NCI-H82 (cell line): ENCODE measurements around the gene CNTN4.

ENCODE experiments used
- DNase-seq: peaks from one replicate; lab custom pipeline; 2025; lab: John Stamatoyannopoulos, UW

Gene CNTN4

DNA sequence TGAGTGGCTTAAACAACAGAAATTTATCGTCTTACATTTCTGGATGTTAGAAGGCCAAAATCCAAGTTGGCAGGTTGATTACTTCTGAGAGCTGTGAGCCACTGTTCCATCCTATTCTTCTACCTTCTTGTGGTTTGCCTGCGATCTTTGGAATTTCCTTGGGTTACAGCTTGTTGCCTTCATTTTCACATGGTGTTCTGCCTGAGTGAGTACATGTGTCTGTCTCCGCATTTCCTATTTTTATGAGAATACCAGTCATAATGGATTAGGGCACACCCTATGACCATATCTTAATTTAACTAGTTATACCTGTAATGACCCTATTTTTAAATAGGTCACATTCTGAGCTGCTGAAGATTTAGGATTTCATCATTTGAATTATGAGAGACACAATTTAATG lies 294.3 kb downstream of the CNTN4 start:
- DNase-seq, result no peak

DNA sequence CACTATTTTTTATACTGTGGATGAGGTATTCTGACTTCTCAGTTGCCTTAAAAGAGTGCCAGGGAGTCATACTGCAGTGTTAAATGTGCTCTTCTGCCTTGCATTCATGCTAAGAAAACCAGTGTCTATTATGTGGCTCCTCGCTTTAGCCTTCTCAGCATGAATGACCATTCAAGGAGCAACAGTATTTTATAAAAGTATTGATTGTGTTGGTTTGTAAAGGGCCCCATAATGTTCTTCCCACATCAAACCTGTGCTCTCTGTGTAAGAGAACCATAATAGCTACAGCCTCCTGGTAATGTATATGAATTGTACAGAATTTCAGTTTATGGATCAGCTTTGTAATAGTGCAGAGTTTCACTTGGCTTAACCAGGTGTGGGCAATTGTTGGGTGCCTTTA lies 316.4 kb downstream of the CNTN4 start:
- no peak for DNase-seq

DNA sequence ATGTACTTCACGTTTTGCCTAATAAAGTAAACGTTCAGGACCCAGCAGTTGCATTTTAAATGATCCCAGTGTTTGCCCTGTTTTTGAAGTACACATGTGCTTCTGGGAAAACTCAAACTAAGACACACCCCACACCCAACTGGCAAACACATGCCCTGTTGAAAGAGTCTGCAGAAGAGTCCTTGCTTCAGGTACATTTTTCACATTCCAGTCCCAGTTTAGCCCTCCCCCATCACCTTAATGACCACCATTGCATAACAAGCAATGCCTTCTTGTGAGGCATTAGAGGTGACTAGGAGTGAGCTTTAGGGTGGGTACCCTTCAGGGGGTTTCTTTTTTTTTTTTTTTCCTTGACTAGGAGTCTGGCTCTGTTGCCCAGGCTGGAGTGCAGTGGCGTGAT lies 322.3 kb downstream of the CNTN4 start:
- DNase-seq, result no peak

GRCh38 chr3:2423143-2423542 lies 324.5 kb downstream of the CNTN4 start:
- DNase-seq, result no peak

GRCh38 chr3:2441558-2441957 lies 342.9 kb downstream of the CNTN4 start:
- DNase-seq, result no peak

DNA sequence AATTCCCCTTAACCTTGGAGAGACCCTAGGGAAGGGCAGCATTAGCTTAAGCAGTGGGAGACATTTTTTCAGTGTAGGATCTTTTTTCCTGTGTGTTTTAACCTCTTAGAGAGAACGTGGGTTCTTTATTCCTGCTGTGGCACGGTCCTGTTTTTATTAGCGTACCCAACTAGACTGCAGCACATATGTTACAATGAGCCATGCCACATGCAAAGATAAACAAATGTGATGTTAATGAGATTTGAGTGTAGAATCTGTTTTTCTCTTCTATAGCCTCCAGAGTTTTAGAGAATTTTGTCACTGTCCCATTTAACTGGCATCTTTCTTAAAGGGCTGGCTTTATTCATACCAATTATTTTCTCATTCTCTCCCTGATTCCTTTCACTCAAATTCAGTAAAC lies 347.5 kb downstream of the CNTN4 start:
- peak; percentile 29 for DNase-seq

- DNase-seq, result peak; percentile 71
Measured at GRCh38 chr3:2452249-2452648, 353.6 kb downstream of the CNTN4 start.

GRCh38 chr3:2454865-2455264 lies 356.2 kb downstream of the CNTN4 start:
- DNase-seq, result no peak

GRCh38 chr3:2456788-2457187 lies 358.1 kb downstream of the CNTN4 start:
- DNase-seq, result no peak

DNA sequence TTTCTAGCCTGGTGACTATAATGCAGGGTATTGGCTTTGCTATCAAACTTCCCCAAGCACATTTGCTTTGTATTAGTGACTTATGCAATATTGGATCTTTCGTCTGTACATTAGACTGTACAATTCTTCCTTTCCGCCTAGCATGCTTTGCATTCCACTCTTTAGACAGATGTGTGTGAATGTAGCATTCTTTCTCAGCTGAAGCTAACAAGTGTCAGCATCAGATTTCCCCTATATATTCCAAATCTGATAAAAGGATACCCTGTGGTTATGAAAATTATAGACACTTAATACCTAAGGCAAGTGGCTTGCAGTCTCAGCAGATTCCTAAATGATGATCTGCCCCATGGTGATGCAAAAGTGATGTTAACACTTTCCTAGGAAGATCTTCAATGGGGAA lies 360.1 kb downstream of the CNTN4 start:
- DNase-seq, result no peak

- no peak for DNase-seq
Measured at GRCh38 chr3:2465842-2466241, 367.2 kb downstream of the CNTN4 start.

GRCh38 chr3:2468816-2469215 lies 370.1 kb downstream of the CNTN4 start:
- peak; percentile 55 for DNase-seq

DNA sequence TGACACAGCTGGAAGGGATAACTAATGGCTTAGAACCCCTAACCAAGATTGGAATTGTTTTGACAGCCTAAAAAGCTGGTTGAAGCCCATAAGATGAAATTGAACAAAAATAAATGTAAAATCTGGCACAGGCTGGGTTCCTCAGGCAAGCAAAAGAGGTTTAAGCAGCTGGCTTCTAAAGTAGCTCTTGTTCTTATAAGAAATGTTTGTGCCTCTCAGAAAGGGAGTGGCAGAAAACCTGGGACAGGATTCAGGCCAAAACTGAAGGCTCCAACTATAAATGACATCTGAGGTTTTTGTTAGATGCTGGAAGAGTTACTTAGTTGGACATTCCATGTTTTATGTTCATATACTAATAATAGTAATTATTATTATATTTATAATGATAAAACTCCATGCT lies 378.3 kb downstream of the CNTN4 start:
- no peak for DNase-seq

DNA sequence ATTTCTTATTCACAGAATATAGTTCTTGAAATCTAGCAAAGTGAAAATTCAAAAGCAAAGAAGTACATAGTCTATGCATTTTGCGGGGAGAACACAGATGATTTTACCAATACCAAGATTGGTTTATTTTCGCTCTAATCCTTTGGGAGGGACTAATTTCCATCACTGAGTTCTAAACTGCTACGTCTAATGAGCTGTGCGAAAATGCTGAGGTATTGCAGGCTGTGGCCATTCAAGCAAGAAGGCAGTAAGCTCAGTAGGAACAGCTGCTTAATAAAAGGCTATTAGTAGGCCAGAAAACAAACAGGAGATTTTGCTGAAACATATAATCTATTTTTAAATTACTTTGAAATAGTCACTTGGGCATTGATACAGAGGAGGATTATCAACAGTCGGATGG lies 379.0 kb downstream of the CNTN4 start:
- DNase-seq, result peak; percentile 70

- no peak for DNase-seq
Measured at GRCh38 chr3:2484162-2485026, 385.7 kb downstream of the CNTN4 start.

DNA sequence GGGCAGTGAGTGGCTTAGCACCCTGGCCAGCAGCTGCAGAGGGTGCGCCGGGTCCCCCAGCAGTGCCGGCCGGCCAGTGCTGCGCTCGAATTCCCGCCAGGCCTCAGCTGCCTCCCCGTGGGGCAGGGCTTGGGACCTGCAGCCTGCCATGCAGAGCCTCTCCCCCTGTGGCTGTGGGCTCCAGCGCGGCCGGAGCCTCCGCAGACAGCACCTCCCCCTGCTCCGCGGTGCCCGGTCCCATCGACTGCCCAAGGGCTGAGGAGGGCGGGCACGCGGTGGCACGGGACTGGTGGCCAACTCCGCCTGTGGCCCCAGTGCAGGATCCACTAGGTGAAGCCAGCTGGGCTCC lies 386.3 kb downstream of the CNTN4 start:
- DNase-seq, result no peak

GRCh38 chr3:2495746-2496145 lies 397.1 kb downstream of the CNTN4 start:
- no peak for DNase-seq

DNA sequence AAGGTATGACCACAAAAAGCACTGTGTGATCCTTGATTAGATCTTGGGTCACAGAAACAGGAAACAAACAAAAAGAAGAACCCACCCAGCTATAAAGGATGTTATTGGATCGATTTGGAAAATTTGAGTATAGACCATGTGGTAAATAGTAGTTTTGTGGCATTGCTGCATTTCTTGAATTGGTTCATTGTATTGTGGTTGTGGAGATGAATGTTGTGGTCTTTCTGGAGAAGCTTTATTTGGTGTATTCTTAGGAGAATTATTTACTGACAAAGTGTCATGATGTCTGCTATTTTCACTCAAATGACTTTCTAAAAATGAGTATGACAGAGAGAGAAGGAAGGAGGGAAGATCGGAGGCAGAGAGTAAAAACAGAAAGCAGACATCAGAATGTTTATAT lies 406.2 kb downstream of the CNTN4 start:
- DNase-seq, result no peak

GRCh38 chr3:2506776-2507175 lies 408.1 kb downstream of the CNTN4 start:
- DNase-seq, result no peak

DNA sequence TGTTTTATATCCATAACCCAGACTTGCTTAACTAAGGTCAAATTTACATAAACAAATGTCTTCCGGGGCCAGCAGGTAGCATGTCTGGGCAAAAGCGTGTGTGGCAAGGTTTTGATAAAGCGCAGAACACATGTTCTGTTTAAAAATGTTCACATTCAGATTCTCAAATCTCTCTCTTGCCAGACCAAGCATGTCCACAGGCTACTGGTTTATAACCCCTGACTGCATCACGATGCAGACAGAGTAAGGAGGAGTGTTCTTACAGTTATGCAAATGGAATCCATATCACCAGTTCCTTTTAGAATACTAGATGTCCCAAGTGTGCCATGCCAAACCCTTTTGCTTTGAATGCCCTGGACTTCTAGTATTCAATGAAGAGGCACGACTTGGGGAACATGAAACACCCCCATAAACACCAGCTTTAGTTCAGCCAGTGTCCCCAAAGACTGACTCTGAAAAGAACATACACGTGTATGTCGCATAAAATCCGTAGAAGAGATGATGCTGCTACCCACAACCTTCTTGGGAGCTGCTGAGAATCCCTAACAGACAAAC lies 412.0 kb downstream of the CNTN4 start:
- DNase-seq, result no peak

DNA sequence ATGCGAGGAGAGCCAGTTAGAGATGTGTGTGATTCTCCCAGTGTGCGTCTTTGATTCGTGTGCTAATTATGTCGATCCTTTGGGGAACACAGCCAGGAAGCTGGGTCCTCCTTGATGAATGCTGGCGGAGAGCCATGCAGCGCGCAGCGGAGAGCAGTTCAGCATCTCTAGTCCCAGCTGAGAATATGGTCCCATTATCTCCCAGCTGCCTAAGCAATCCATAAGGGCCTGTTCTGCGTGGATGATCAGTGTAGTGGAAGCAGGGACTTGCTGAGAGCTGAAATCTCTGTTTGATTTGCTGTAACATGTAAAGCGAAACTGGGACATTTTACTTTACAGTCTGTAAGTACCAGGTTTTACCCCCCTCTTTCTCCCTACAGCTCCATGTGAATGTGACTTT lies 412.7 kb downstream of the CNTN4 start:
- DNase-seq, result peak; percentile 67

DNA sequence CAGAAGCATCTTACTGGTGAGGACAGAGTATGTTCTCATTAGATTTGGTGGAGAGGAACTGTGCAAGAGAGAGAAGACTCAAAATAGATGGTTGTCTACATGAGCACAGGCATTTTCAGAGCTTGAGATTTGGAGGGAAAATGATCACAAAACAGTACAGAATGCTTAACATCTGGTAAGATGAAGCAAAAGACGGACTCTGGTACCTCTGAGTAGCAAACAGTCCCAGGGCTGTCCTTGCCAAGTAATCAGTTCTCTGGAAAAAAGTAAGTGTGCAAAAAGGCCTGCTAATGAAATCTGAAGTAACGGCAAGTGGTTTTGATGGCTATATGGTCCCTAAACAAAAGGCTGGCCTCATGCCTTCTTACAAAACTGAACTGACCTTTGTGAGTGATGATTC lies 414.2 kb downstream of the CNTN4 start:
- DNase-seq, result peak; percentile 25

DNA sequence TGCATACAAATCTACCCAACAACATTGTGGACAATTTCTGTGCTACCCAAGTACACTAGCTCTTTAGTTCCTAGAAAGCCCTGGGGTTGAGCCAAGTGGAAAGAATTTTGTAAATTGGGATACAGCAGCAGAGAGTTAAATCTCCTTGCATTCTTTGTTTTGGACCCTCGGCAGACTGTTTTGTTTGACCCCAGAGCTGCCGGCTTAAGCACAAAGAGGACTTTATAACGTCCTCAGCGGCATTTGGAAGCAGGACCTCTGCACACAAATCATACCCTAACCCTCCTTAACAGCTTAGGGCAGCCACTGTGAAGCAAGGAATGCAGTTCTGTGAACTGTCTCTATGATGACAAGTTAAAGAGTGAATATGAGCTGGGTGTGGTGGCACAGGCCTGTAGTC lies 415.3 kb downstream of the CNTN4 start:
- DNase-seq, result peak; percentile 41
